Measurements from ENCODE around the gene COPA. TPM values are rescaled to one million over a fixed set of nuclear protein-coding genes. Genes with fewer than 3 reads are reported as not detected.

COPA gene
- total and polyA plus RNA-seq, 8 donors, result 42.4 to 243 (median 85.2) TPM

GRCh38 chr1:160367934-160368923, 25.2 kb upstream of the COPA start:
- Histone ChIP-seq H3K4me1 (no peaks in the 10 kb centered on the region), H3K36me3 (no peaks in the 10 kb centered on the region), H3K4me3 (no peak overlapping the region), H3K27me3 (peaks cover 0 to 44% (median 6%) of the 10 kb centered on the region in 3 donors), H3K9me3 (no peaks in the 10 kb centered on the region), H3K27ac (no peak overlapping the region)
- DNase-seq, result no peak
- 70 to 89% (median 79%) methylated on average over 4 of the region's 4 CpGs for WGBS, 5 donors
- no peak for TF ChIP-seq CTCF (IDR thresholded peaks at IDR 0.05)
- TF ChIP-seq POLR2AphosphoS5 (IDR thresholded peaks at IDR 0.05), result no peak
- no peak for TF ChIP-seq EP300 (IDR thresholded peaks at IDR 0.05)
- no peak for TF ChIP-seq POLR2A (IDR thresholded peaks at IDR 0.05)
- intact Hi-C loops (cut with DNase I; ENCODE audit: low total_unique reads), result no loop called here

DNA sequence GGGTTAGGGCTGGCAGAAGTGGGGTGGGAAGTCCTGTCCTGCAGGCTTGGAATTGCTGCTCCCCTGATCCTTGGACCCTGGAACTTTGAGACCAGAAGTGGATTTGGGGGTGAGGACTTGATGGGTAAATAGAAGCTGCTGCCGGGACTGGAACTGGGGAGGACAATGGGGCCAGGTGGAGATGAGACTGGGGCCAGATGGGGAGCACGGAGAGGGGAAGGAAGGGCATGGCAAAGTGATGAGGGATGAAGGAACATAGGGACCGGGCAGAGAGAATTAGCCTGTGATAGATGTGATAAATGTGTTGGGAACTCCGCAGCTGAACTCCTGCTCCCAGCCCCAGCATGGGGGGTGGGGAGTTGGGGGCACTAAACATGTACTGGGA, 24.5 kb upstream of the COPA start:
- no peak for DNase-seq
- Histone ChIP-seq H3K27me3 (peaks cover 0 to 39% (median 6%) of the 10 kb centered on the region in 3 donors), H3K27ac (no peak overlapping the region), H3K9me3 (no peaks in the 10 kb centered on the region), H3K36me3 (no peaks in the 10 kb centered on the region), H3K4me3 (no peak overlapping the region), H3K4me1 (no peaks in the 10 kb centered on the region)
- WGBS, 5 donors, result 32 to 56% (median 47%) methylated on average over 4 of the region's 4 CpGs
- intact Hi-C loops (cut with DNase I; ENCODE audit: low total_unique reads), result no loop called here
- no peak for TF ChIP-seq EP300 (IDR thresholded peaks at IDR 0.05)
- no peak for TF ChIP-seq POLR2AphosphoS5 (IDR thresholded peaks at IDR 0.05)
- no peak for TF ChIP-seq CTCF (IDR thresholded peaks at IDR 0.05)
- TF ChIP-seq POLR2A (IDR thresholded peaks at IDR 0.05), result no peak

- no peaks in the 10 kb centered on the region for H3K36me3 ChIP-seq
- no peak within 1 kb of the TSS for H3K4me3 ChIP-seq
- intact Hi-C loops (cut with DNase I; ENCODE audit: low total_unique reads), result no loop called here
- no peak for DNase-seq
- no peaks in the 10 kb centered on the region for H3K4me1 ChIP-seq
- no peaks in the 10 kb centered on the region for H3K9me3 ChIP-seq
- H3K27me3 ChIP-seq, result peaks cover 0 to 33% (median 6%) of the 10 kb centered on the region in 3 donors
- TF ChIP-seq POLR2AphosphoS5 (IDR thresholded peaks at IDR 0.05) (no peak), CTCF (IDR thresholded peaks at IDR 0.05) (no peak), EP300 (IDR thresholded peaks at IDR 0.05) (no peak), POLR2A (IDR thresholded peaks at IDR 0.05) (no peak)
- no peak within 1 kb of the TSS for H3K27ac ChIP-seq
- 55 to 64% (median 59%) methylated on average over 10 to 15 of the region's 15 CpGs for WGBS, 5 donors
Observed at GRCh38 chr1:160366731-160367515, 23.9 kb upstream of the COPA start, which contains the start of gene NHLH1. Gene NHLH1, plus strand, starts transcription at chr1:160367071. Its CDS starts 3,661 bp downstream, at chr1:160370732.

- intact Hi-C loops (cut with DNase I; ENCODE audit: low total_unique reads), result no loop called here
- DNase-seq, result no peak
- no peaks in the 10 kb centered on the region for H3K9me3 ChIP-seq
- H3K27me3 ChIP-seq, result peaks cover 0 to 17% (median 0%) of the 10 kb centered on the region in 3 donors
- H3K36me3 ChIP-seq, result peaks cover 0 to 9% (median 5%) of the 10 kb centered on the region in 4 donors
- no peaks in the 10 kb centered on the region for H3K4me1 ChIP-seq
- no peak overlapping the region for H3K27ac ChIP-seq
- TF ChIP-seq POLR2A (IDR thresholded peaks at IDR 0.05), result no peak
- no peak for TF ChIP-seq CTCF (IDR thresholded peaks at IDR 0.05)
- no peak for TF ChIP-seq EP300 (IDR thresholded peaks at IDR 0.05)
- TF ChIP-seq POLR2AphosphoS5 (IDR thresholded peaks at IDR 0.05), result no peak
- 90 to 100% (median 100%) methylated on average over 1 of the region's 1 CpG for WGBS, 5 donors
- H3K4me3 ChIP-seq, result no peak overlapping the region
Observed at GRCh38 chr1:160365325-160365724, 22.3 kb upstream of the COPA start.

Measured in stomach (tissue), 9 donors.